GM19238 (cell line): Measurements from ENCODE around the gene ODF4.
"Not testable (repeated sequence)": the region's sequence is repeated elsewhere in the genome, so short reads cannot be mapped to it uniquely, and the experiment has no call there.

Source experiments
- DNase-seq: peaks from one replicate; pipeline ENCODE4 v3.0.0; 2011; ENCODE audit warnings: low spot score; ENCODE audit not compliant: insufficient read length

Gene ODF4

DNA sequence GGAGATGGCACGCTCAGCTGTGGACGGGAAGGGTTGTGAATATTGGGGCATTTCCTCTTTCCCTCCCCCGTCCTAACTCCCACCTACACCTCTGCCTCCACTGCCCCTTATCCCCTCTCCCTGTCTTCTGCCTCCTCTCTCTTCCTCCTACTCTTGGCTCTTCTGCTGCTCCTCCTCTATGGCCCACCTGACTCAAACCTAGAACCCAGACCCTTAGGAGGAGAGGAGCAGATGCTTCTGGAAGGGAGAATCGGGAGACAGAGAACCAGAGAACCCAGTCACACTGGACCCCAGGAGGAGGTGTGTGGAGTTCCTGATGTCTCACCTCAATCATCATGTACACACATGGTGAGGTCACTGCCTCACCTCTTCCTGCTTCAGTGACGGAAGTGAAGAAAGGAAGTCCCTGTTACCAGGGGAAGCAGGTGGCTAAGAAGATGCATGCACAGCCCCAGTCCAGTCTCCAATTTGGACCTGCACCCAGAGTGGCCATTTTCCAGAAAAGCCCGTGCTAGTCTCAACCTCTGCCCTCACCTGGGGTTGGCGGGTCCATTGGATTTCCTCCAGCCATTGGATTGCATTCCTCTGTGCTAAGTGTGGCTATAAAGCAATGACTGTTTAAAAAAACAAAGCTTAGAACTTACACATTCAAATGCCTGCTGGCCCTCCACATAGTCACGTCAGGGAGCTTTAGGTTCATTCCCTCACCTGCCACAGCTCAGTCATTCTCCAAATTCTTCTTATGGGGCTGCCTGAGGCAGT is 54.0 kb downstream of the ODF4 start:
- no peak for DNase-seq

DNA sequence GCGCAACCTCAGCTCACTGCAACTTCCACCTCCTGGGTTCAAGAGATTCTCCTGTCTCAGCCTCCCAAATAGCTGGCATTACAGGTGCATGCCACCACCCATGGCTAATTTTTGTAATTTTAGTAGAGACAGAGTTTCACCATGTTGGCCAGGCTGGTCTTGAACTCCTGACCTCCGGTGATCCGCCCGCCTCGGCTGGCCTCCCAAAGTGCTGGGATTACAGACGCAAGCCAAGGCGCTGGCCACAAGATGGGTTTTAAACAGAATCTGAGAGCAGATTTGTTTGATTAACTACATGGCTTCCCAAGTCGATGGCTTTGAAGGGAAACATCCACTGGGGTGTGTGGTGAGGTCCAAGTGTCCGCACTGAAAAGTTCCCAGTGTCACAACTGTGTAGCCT is 54.9 kb downstream of the ODF4 start:
- not testable (repeated sequence) for DNase-seq
